HG03571 (cell line): ENCODE measurements around the gene DTX3.
A peak's percentile ranks its signal among the peaks of the same experiment; 100 is the strongest.
"Not testable (repeated sequence)": the region's sequence is repeated elsewhere in the genome, so short reads cannot be mapped to it uniquely, and the experiment has no call there.

ENCODE experiments used
- ATAC-seq: cut with Tn5 transposase; IDR thresholded peaks from one replicate; pipeline ENCODE4 v1.9.1; 2021; ENCODE audit not compliant: unreplicated experiment

DTX3 gene

GRCh38 chr12:57583008-57583831 is 21.4 kb upstream of the DTX3 start:
- no peak for ATAC-seq

GRCh38 chr12:57584050-57584449 is 20.6 kb upstream of the DTX3 start:
- ATAC-seq = no peak

GRCh38 chr12:57584690-57585089 is 19.9 kb upstream of the DTX3 start:
- no peak for ATAC-seq

GRCh38 chr12:57585156-57585555 is 19.5 kb upstream of the DTX3 start:
- no peak for ATAC-seq

GRCh38 chr12:57586128-57586527 is 18.5 kb upstream of the DTX3 start:
- no peak for ATAC-seq

GRCh38 chr12:57586832-57587429 is 17.7 kb upstream of the DTX3 start:
- ATAC-seq = no peak

GRCh38 chr12:57588951-57589610 is 15.5 kb upstream of the DTX3 start:
- ATAC-seq = not testable (repeated sequence)

- ATAC-seq = no peak
Observed at GRCh38 chr12:57590479-57590863, 14.2 kb upstream of the DTX3 start.

GRCh38 chr12:57590864-57591781 is 13.5 kb upstream of the DTX3 start, which contains the start of gene PIP4K2C:
TSS of gene PIP4K2C (plus strand) at chr12:57591192. CDS start at chr12:57591290, 98 bp downstream.
- ATAC-seq = peak; percentile 96

- ATAC-seq = no peak
Observed at GRCh38 chr12:57591782-57592325, 12.8 kb upstream of the DTX3 start.

GRCh38 chr12:57592551-57593165 is 12.0 kb upstream of the DTX3 start:
- no peak for ATAC-seq

GRCh38 chr12:57593187-57593586 is 11.4 kb upstream of the DTX3 start:
- ATAC-seq = no peak

- no peak for ATAC-seq
Observed at GRCh38 chr12:57600395-57600794, 4.2 kb upstream of the DTX3 start.

- ATAC-seq = no peak
Observed at GRCh38 chr12:57602544-57602943, 2.1 kb upstream of the DTX3 start.

GRCh38 chr12:57603324-57603723 is 1.3 kb upstream of the DTX3 start:
- no peak for ATAC-seq

- no peak for ATAC-seq
Observed at GRCh38 chr12:57603815-57604453, 690 bp upstream of the DTX3 start.

GRCh38 chr12:57604992-57605810 is 577 bp downstream of the DTX3 start:
- no peak for ATAC-seq

- no peak for ATAC-seq
Observed at GRCh38 chr12:57605811-57606311, 1.2 kb downstream of the DTX3 start.

GRCh38 chr12:57606399-57606798 is 1.8 kb downstream of the DTX3 start:
- ATAC-seq = no peak
